HEK293 (cell line): ENCODE data around the gene JAM2.

Experiments used
- CTCF ChIP-seq: fragments of 450-650 bp; formaldehyde crosslinking; IDR thresholded peaks from 2 replicates; pipeline ENCODE4 v1.5.1; 2016; ENCODE audit warnings: missing biosample characterization, missing genetic modification characterization
- KLF10 ChIP-seq: fragments of 450-650 bp; IDR thresholded peaks from 2 replicates; pipeline ENCODE4 v1.5.1; 2018; ENCODE audit warnings: missing biosample characterization, mild to moderate bottlenecking, missing genetic modification characterization
- REST ChIP-seq: fragments of 450-650 bp; formaldehyde crosslinking; IDR thresholded peaks from 2 replicates; pipeline ENCODE4 v1.5.1; 2016; ENCODE audit warnings: missing biosample characterization, missing genetic modification characterization
- SP7 ChIP-seq: fragments of 450-650 bp; formaldehyde crosslinking; IDR thresholded peaks from 2 replicates; pipeline ENCODE4 v1.5.1; 2016; ENCODE audit warnings: missing biosample characterization, missing genetic modification characterization
- TCF7L2 ChIP-seq: IDR thresholded peaks from 2 replicates; pipeline ENCODE4 v1.6.1; 2011; ENCODE audit warnings: low read depth, mild to moderate bottlenecking, inconsistent platforms, low read length, moderate library complexity, borderline replicate concordance
- WT1 ChIP-seq: fragments of 450-650 bp; formaldehyde crosslinking; IDR thresholded peaks from 2 replicates; pipeline ENCODE4 v1.5.1; 2016; ENCODE audit warnings: missing biosample characterization, missing genetic modification characterization
- ZBTB21 ChIP-seq: fragments of 450-650 bp; formaldehyde crosslinking; IDR thresholded peaks from 2 replicates; pipeline ENCODE4 v1.5.1; 2017; ENCODE audit warnings: missing biosample characterization, missing genetic modification characterization
- ZNF174 ChIP-seq: fragments of 450-650 bp; formaldehyde crosslinking; IDR thresholded peaks from 2 replicates; pipeline ENCODE4 v1.5.0; 2017; ENCODE audit warnings: missing biosample characterization, mild to moderate bottlenecking, missing genetic modification characterization
- ZNF2 ChIP-seq: fragments of 450-650 bp; formaldehyde crosslinking; IDR thresholded peaks from 2 replicates; pipeline ENCODE4 v1.5.1; 2016; ENCODE audit warnings: missing biosample characterization, missing genetic modification characterization
- ZNF274 ChIP-seq, 2 experiments: fragments of 200-500 bp in 1 of 2; fragments of 450-650 bp in 1 of 2; sonication (Bioruptor generic) in 1 of 2; formaldehyde crosslinking in 1 of 2; IDR thresholded peaks; 2 replicates each; pipeline versions ENCODE4 v1.5.1 to v1.6.1; 2014 to 2016; ENCODE audit warnings: borderline replicate concordance in 1 of 2, inconsistent platforms in 1 of 2, low read length in 1 of 2, missing biosample characterization in 1 of 2, missing genetic modification characterization in 1 of 2
- ZNF398 ChIP-seq: fragments of 450-650 bp; formaldehyde crosslinking; IDR thresholded peaks from 2 replicates; pipeline ENCODE4 v1.5.1; 2017; ENCODE audit warnings: missing biosample characterization, missing genetic modification characterization
- ZNF513 ChIP-seq: fragments of 450-650 bp; IDR thresholded peaks from 2 replicates; pipeline ENCODE4 v1.5.1; 2018; ENCODE audit warnings: missing biosample characterization, missing genetic modification characterization
- ZNF777 ChIP-seq: fragments of 450-650 bp; formaldehyde crosslinking; IDR thresholded peaks from 2 replicates; pipeline ENCODE4 v1.5.1; 2017; ENCODE audit warnings: missing biosample characterization, missing genetic modification characterization, borderline replicate concordance

- no peak for TF ChIP-seq TCF7L2
- no peak for TF ChIP-seq KLF10 (tag by site-specific recombination)
- no peak for TF ChIP-seq ZNF274 (IDR thresholded peaks at IDR 0.05; ENCODE audit: low read length)
- no peak for TF ChIP-seq ZNF274 (tag by site-specific recombination; IDR thresholded peaks at IDR 0.05; ENCODE audit: borderline replicate concordance)
- TF ChIP-seq CTCF (tag by site-specific recombination): no peak
- no peak for TF ChIP-seq WT1 (tag by site-specific recombination)
- TF ChIP-seq REST (tag by site-specific recombination): no peak
- TF ChIP-seq SP7 (tag by site-specific recombination): no peak
- TF ChIP-seq ZBTB21 (tag by site-specific recombination): no peak
- TF ChIP-seq ZNF777 (tag by site-specific recombination): no peak
- no peak for TF ChIP-seq ZNF398
- TF ChIP-seq ZNF513: no peak
- no peak for TF ChIP-seq ZNF2 (tag by site-specific recombination)
- TF ChIP-seq ZNF174 (tag by site-specific recombination): no peak
Observed at GRCh38 chr21:25646474-25646873, 7.4 kb downstream of the JAM2 start.
